GM23338 (cell line): Measurements from ENCODE around the gene SLC1A3.

ENCODE experiments used
- CTCF ChIP-seq, 2 experiments: fragments of 200-600 bp in 1 of 2; sonication (generic) in 1 of 2; conservative IDR thresholded peaks; 2 replicates each; pipeline versions ENCODE4 v1.5.1 to v1.6.1; 2016 to 2017; ENCODE audit warnings: antibody characterized with exemption in 2 of 2, low read depth in 2 of 2, mild to moderate bottlenecking in 2 of 2, moderate library complexity in 1 of 2
- EZH2 ChIP-seq: fragments of 200-600 bp; sonication (generic); IDR thresholded peaks from one replicate; pipeline ENCODE4 v1.8.0; 2017; ENCODE audit warnings: antibody characterized with exemption, mild to moderate bottlenecking, low read depth; ENCODE audit not compliant: unreplicated experiment
- EZH2phosphoT487 ChIP-seq: fragments of 200-600 bp; sonication (generic); IDR thresholded peaks from one replicate; pipeline ENCODE4 v1.8.1; 2018; ENCODE audit warnings: antibody characterized with exemption; ENCODE audit not compliant: unreplicated experiment
- JUNB ChIP-seq: IDR thresholded peaks from one replicate; pipeline ENCODE4 v1.6.1; 2016; ENCODE audit warnings: antibody characterized with exemption; ENCODE audit not compliant: unreplicated experiment
- ZNF114 ChIP-seq: fragments of 250-450 bp; sonication (Bioruptor Pico); IDR thresholded peaks from 2 replicates; pipeline ENCODE4 v1.5.0; 2020; ENCODE audit warnings: mild to moderate bottlenecking, moderate library complexity
- ZNF331 ChIP-seq: fragments of 250-450 bp; sonication (Bioruptor Pico); IDR thresholded peaks from 2 replicates; pipeline ENCODE4 v1.5.0; 2020; ENCODE audit warnings: low read depth, mild to moderate bottlenecking, moderate library complexity

DNA sequence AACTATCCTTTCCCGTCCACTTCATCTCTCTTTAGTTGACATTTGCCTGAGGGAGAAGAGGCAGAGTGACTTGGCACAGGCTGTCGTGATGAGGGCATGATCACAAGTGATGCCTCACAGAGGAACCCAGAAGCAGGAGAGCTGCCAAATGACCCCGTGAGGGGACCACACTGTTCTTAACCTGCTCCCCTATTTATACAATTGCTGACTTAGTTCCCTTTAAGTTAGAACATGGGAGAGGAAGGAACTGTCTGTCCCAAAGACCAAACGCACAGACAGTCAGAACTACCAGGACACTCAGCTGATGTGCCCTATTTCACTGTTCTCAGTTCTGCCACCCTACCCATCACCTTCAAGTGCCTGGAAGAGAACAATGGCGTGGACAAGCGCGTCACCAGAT lies 73.7 kb downstream of the SLC1A3 start:
- no peak for TF ChIP-seq CTCF (conservative IDR thresholded peaks at IDR 0.05; ENCODE audit: low read depth in 2 of 2)
- TF ChIP-seq ZNF114 (CRISPR knock-in tag), result no peak
- TF ChIP-seq EZH2phosphoT487, result no peak
- no peak for TF ChIP-seq ZNF331 (CRISPR knock-in tag)
- TF ChIP-seq EZH2, result no peak
- TF ChIP-seq JUNB, result no peak
